ENCODE data around the gene IFT122.

The IFT122 gene

DNA sequence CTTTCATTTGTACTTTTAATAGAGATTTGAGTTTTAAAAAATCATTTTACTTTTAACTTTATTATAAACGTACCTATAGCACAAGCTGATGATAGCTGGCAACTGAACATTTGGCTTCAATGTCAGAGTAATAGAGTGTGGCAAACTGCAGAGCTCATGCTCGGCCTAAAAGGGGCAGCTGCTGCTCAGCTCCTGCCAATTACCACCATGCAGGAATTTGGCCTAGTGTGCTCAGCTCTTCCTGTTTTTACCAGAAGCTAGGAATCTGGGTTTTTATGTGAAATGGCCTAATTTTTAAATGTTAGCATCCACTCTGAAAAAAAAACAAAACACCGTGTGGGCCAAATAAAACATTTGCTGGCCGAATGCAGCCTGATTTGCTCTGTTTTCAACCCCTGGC is 1.8 kb downstream of the IFT122 start:
- Histone ChIP-seq H3K36me3 (ENCODE audit: control insufficient read depth, insufficient read depth, low read length, severe bottlenecking) (peaks cover 13% of the 10 kb centered on the region), H3K9ac (ENCODE audit: low read length) (peak overlapping the region; percentile 95), H3K4me3 (ENCODE audit: low read length) (peak overlapping the region; percentile 95), H3K4me1 (ENCODE audit: control insufficient read depth, insufficient read depth, low read length) (peaks cover 60% of the 10 kb centered on the region), H3K27me3 (replicated peaks; ENCODE audit: control insufficient read depth, insufficient read depth, low read length) (no peaks in the 10 kb centered on the region), H3K9me3 (ENCODE audit: control insufficient read depth, low read length) (no peaks in the 10 kb centered on the region)
- peak; percentile 72 for DNase-seq (ENCODE audit: low read depth)

DNA sequence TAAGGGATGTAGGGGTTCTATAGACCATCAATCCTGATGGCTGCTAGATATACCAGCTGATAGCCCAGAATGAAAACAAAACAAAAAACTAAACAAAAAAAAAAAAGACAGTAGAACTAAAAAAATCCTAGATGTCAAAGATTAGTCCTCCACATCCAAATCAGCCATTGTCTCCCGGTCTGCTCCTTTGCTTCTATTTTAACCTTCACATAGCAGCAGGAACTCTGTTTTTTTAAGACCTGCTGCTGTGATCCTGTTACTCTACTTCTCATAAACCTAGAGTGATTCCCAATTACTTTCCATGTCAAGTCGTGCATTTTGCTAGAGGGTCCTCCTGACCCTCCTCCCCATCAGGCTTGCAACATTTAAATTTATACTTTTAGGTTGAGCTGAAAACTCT is 2.5 kb downstream of the IFT122 start:
- no peak for DNase-seq (ENCODE audit: low read depth)
- Histone ChIP-seq H3K36me3 (ENCODE audit: control insufficient read depth, insufficient read depth, low read length, severe bottlenecking) (peaks cover 6% of the 10 kb centered on the region), H3K4me1 (ENCODE audit: control insufficient read depth, insufficient read depth, low read length) (peaks cover 61% of the 10 kb centered on the region), H3K4me3 (ENCODE audit: low read length) (peak overlapping the region; percentile 95), H3K9ac (ENCODE audit: low read length) (peak overlapping the region; percentile 95), H3K9me3 (ENCODE audit: control insufficient read depth, low read length) (no peaks in the 10 kb centered on the region), H3K27me3 (replicated peaks; ENCODE audit: control insufficient read depth, insufficient read depth, low read length) (no peaks in the 10 kb centered on the region)

DNA sequence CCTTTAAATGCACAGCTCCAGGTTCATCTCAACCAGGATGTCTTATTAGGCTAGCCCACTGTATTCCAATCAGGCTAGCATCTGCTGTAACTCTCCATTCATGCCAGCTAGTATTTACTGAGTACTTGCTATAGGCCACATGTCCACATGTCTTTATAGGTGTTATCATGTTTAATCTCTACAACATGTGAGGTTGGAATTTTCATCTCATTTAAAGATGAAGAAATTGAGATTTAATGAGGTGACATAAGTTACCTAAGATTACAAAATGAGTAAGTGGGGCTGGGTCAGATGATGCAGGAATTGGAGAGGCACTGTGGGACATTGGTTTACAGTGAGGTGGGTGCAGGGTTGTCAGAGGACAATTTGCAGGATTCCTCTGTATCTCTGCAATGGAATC is 2.9 kb downstream of the IFT122 start:
- peak overlapping the region; percentile 95 for H3K9ac ChIP-seq (ENCODE audit: low read length)

DNA sequence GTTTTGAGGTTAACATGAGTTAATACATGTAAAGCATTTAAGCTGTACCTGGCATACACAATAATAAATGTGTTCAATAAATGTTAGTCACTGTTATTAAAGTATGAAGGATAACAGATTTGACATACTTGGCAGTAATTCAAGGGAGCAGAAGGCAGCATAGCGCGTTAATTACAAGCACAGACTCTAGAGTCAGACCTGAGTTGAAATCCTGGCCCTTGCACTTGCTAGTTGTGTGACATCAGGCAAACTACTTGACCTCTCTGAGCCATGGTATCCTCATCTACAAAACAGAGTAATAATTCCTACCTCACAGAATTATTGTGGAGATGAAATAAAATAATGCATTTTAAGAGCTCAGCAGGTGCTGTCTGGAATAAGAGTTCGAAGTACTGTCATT is 5.4 kb downstream of the IFT122 start:
- Histone ChIP-seq H3K9me3 (ENCODE audit: control insufficient read depth, low read length) (no peaks in the 10 kb centered on the region), H3K36me3 (ENCODE audit: control insufficient read depth, insufficient read depth, low read length, severe bottlenecking) (no peaks in the 10 kb centered on the region), H3K9ac (ENCODE audit: low read length) (no peak overlapping the region), H3K27me3 (replicated peaks; ENCODE audit: control insufficient read depth, insufficient read depth, low read length) (no peaks in the 10 kb centered on the region), H3K4me1 (ENCODE audit: control insufficient read depth, insufficient read depth, low read length) (peaks cover 59% of the 10 kb centered on the region), H3K4me3 (ENCODE audit: low read length) (no peak overlapping the region)
- no peak for DNase-seq (ENCODE audit: low read depth)

More for the DNA sequence above, 2.9 kb downstream of the IFT122 start:
- Histone ChIP-seq H3K9me3 (ENCODE audit: control insufficient read depth, low read length) (no peaks in the 10 kb centered on the region), H3K36me3 (ENCODE audit: control insufficient read depth, insufficient read depth, low read length, severe bottlenecking) (peaks cover 1% of the 10 kb centered on the region), H3K27me3 (replicated peaks; ENCODE audit: control insufficient read depth, insufficient read depth, low read length) (no peaks in the 10 kb centered on the region), H3K4me3 (ENCODE audit: low read length) (peak overlapping the region; percentile 95), H3K4me1 (ENCODE audit: control insufficient read depth, insufficient read depth, low read length) (peaks cover 57% of the 10 kb centered on the region)
- no peak for DNase-seq (ENCODE audit: low read depth)

DNA sequence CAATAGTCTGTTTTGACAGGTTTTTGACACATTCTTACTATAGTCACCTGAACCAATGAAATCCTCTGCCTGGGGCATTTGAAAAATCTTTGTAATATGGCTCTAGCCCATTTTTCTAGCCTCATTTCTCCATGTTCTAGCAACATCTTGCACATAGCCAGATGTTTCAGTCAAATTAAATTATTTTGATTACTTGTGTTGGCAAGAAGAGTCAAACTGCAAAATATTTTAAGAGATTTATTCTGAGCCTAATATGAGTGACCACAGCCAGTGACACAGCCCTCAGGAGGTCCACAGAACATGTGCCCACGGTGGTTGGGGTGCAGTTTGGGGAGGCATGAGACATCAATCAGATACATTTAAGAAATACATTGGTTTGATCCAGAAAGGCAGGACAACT is 6.9 kb downstream of the IFT122 start:
- Histone ChIP-seq H3K4me1 (ENCODE audit: control insufficient read depth, insufficient read depth, low read length) (peaks cover 45% of the 10 kb centered on the region), H3K9me3 (ENCODE audit: control insufficient read depth, low read length) (no peaks in the 10 kb centered on the region), H3K9ac (ENCODE audit: low read length) (no peak overlapping the region), H3K27me3 (replicated peaks; ENCODE audit: control insufficient read depth, insufficient read depth, low read length) (no peaks in the 10 kb centered on the region), H3K4me3 (ENCODE audit: low read length) (no peak overlapping the region), H3K36me3 (ENCODE audit: control insufficient read depth, insufficient read depth, low read length, severe bottlenecking) (peaks cover 4% of the 10 kb centered on the region)
- DNase-seq (ENCODE audit: low read depth), result peak; percentile 74

DNA sequence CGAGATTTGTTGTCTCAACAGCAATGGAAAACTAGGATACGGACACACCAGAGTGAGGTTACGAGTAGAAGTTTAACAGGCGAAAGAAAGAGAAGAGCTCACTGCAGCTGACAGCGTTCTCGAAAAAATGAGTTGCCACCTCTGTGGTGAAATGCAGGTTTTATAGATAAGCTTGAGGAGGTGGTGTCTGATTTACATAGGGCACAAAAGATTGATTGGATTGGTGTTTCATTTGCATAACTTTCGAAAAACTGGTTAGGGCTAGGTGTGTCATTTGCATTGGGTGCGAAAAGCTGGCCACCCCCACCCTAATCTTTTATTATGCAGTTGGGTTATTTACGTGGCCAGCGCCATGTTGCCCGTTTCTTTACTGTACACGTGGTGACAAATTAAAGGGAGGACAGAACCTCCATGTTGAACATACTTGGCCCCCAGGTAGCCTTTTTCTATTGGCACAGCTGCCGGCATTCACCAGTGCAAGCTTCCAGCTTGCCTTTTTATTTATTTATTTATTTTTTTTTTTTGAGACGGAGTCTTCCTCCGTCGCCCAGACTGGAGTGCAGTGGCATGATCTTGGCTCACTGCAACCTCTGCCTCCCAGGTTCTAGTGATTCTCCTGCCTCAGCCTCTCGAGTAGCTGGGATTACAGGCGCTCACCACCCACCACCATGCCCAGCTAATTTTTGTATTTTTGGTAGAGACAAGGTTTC is 8.3 kb downstream of the IFT122 start:
- H3K4me1 ChIP-seq (ENCODE audit: control insufficient read depth, insufficient read depth, low read length), result peaks cover 31% of the 10 kb centered on the region
- H3K4me3 ChIP-seq (ENCODE audit: low read length), result no peak overlapping the region
- no peak for DNase-seq (ENCODE audit: low read depth)
- no peak overlapping the region for H3K9ac ChIP-seq (ENCODE audit: low read length)
- no peaks in the 10 kb centered on the region for H3K27me3 ChIP-seq (replicated peaks; ENCODE audit: control insufficient read depth, insufficient read depth, low read length)
- H3K9me3 ChIP-seq (ENCODE audit: control insufficient read depth, low read length), result no peaks in the 10 kb centered on the region
- peaks cover 16% of the 10 kb centered on the region for H3K36me3 ChIP-seq (ENCODE audit: control insufficient read depth, insufficient read depth, low read length, severe bottlenecking)

DNA sequence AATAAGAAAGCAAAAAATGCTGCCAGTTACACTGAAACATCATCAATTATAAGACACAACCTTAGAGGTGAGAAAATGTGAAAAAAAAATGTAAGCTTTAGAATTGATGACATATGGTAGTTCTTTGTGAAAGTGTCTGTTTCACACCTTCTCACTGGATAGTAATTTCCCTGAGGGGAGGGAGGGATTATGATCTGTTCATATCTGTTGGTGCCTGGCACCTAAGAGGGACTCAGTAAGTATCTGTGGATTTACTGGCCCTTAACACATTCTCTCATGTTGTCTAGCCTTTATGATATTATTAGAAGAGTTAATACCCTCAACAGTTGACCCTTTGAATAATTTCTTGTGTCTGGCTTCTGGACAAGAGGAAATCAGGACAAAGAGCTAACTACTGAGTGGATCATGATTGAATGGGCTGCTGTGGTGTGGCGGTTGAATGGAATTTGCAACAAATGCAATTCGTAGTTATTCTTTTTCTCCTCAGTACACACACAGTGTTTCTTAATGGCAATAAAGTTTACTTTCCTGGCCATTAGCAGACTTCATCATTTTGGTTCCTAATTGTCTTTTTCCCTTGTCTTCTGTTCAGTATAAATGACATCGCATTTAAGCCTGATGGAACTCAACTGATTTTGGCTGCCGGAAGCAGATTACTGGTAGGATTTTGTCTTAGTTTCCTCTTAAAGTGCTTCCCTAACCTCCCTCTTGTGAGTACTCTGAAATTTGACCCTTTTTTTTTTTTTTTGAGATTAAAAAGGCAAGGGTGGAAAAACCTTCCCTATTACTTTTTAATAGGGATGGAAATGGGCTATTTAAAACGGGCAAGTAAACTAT is 9.5 kb downstream of the IFT122 start:
- H3K4me1 ChIP-seq (ENCODE audit: control insufficient read depth, insufficient read depth, low read length), result peaks cover 29% of the 10 kb centered on the region
- H3K4me3 ChIP-seq (ENCODE audit: low read length), result no peak overlapping the region
- peaks cover 18% of the 10 kb centered on the region for H3K36me3 ChIP-seq (ENCODE audit: control insufficient read depth, insufficient read depth, low read length, severe bottlenecking)
- DNase-seq (ENCODE audit: low read depth), result no peak
- H3K27me3 ChIP-seq (replicated peaks; ENCODE audit: control insufficient read depth, insufficient read depth, low read length), result no peaks in the 10 kb centered on the region
- no peak overlapping the region for H3K9ac ChIP-seq (ENCODE audit: low read length)
- H3K9me3 ChIP-seq (ENCODE audit: control insufficient read depth, low read length), result no peaks in the 10 kb centered on the region

DNA sequence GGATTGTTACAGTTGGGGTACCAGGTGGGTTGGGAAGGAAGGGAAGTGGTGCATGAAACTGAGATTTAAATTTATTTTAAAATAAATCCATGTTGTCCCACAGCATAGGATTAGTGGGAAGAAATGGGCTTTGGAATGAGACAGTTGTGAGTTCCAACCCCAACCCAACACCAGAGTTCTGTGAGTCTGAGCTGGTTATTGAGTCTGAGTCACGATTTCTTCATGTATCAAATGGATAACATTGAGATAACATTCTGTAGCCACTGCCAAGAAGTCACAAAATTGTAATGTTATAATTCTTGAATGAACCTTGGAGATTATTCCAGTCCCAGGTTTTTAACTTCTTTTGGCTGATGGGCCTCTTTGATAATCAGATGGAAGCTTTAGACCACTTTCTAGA is 13.7 kb downstream of the IFT122 start:
- Histone ChIP-seq H3K27me3 (replicated peaks; ENCODE audit: control insufficient read depth, insufficient read depth, low read length) (no peaks in the 10 kb centered on the region), H3K4me3 (ENCODE audit: low read length) (no peak overlapping the region), H3K36me3 (ENCODE audit: control insufficient read depth, insufficient read depth, low read length, severe bottlenecking) (peaks cover 50% of the 10 kb centered on the region), H3K4me1 (ENCODE audit: control insufficient read depth, insufficient read depth, low read length) (peaks cover 20% of the 10 kb centered on the region), H3K9me3 (ENCODE audit: control insufficient read depth, low read length) (no peaks in the 10 kb centered on the region), H3K9ac (ENCODE audit: low read length) (no peak overlapping the region)
- no peak for DNase-seq (ENCODE audit: low read depth)

DNA sequence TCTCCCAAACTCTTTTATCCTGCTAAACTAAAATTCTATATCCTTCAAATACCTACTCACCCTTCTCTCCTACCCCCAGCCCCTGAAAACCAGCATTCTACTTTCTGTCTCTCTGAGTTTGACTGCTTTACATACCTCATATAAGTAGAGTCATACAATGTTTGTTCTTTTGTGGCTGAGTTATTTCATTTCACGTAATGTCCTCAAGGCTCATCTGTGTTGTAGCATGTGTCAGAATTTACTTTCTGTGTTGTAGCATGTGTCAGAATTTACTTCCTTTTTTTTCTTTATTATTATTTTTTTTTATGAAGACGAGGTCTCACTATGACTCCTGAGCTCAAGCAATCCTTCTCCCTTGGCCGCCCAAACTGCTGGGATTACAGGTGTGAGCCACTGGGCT is 20.1 kb downstream of the IFT122 start:
- Histone ChIP-seq H3K27me3 (replicated peaks; ENCODE audit: control insufficient read depth, insufficient read depth, low read length) (no peaks in the 10 kb centered on the region), H3K36me3 (ENCODE audit: control insufficient read depth, insufficient read depth, low read length, severe bottlenecking) (peaks cover 70% of the 10 kb centered on the region), H3K9ac (ENCODE audit: low read length) (no peak overlapping the region), H3K4me1 (ENCODE audit: control insufficient read depth, insufficient read depth, low read length) (peaks cover 12% of the 10 kb centered on the region), H3K9me3 (ENCODE audit: control insufficient read depth, low read length) (no peaks in the 10 kb centered on the region), H3K4me3 (ENCODE audit: low read length) (no peak overlapping the region)
- DNase-seq (ENCODE audit: low read depth), result no peak

DNA sequence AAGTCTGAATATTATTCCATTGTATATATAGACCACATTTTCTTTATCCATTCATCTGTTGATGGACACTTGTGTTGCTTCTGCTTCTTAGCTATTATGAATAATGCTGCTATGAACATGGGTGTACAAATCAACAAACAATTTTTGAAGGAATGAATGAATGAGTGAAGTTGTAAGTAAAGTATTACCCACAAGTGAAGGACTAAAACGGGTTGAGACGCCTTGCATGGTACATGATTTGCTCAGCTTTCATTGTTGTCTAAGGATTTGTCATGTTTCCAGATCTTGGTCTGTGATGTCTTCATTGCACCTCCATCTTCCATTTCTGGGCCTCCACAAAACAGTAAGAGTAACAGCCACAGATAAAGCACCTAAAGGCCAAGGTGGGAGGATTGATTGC is 20.5 kb downstream of the IFT122 start:
- H3K9me3 ChIP-seq (ENCODE audit: control insufficient read depth, low read length), result no peaks in the 10 kb centered on the region
- H3K27me3 ChIP-seq (replicated peaks; ENCODE audit: control insufficient read depth, insufficient read depth, low read length), result no peaks in the 10 kb centered on the region
- H3K36me3 ChIP-seq (ENCODE audit: control insufficient read depth, insufficient read depth, low read length, severe bottlenecking), result peaks cover 67% of the 10 kb centered on the region
- H3K4me1 ChIP-seq (ENCODE audit: control insufficient read depth, insufficient read depth, low read length), result peaks cover 12% of the 10 kb centered on the region
- no peak for DNase-seq (ENCODE audit: low read depth)
- no peak overlapping the region for H3K9ac ChIP-seq (ENCODE audit: low read length)
- no peak overlapping the region for H3K4me3 ChIP-seq (ENCODE audit: low read length)

DNA sequence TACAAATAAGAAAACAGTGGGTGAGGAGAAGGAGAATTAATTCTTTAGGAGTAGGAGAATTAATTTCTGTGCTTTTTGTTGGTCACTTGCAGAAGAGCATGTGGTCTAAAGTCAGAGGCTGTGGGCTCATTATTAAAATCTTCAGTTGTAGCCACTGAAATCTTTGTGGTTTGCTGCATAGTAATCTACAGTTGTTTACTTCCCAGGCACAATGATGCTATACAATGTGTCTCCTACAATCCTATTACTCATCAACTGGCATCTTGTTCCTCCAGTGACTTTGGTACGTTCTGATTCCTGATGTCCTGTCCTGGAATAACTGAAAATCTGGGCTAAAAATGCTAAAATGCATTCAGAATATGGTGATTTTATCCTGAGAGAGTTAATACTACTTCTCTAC is 21.0 kb downstream of the IFT122 start:
- H3K36me3 ChIP-seq (ENCODE audit: control insufficient read depth, insufficient read depth, low read length, severe bottlenecking), result peaks cover 64% of the 10 kb centered on the region
- H3K4me3 ChIP-seq (ENCODE audit: low read length), result peak overlapping the region; percentile 32
- peak; percentile 47 for DNase-seq (ENCODE audit: low read depth)
- H3K9me3 ChIP-seq (ENCODE audit: control insufficient read depth, low read length), result no peaks in the 10 kb centered on the region
- no peak overlapping the region for H3K9ac ChIP-seq (ENCODE audit: low read length)
- peaks cover 12% of the 10 kb centered on the region for H3K4me1 ChIP-seq (ENCODE audit: control insufficient read depth, insufficient read depth, low read length)
- no peaks in the 10 kb centered on the region for H3K27me3 ChIP-seq (replicated peaks; ENCODE audit: control insufficient read depth, insufficient read depth, low read length)

All from adipocyte (in vitro differentiated cells).